ENCODE measurements around the gene MITF. TPM values are rescaled to one million over a fixed set of nuclear protein-coding genes. Genes with fewer than 3 reads are reported as not detected.

MITF gene
- total RNA-seq, 1 donor from 2014 or later, result 2.0 TPM

GRCh38 chr3:69743975-69744906 lies 5.0 kb downstream of the MITF start:
- no peak for DNase-seq (ENCODE audit: low read depth, low spot score)
- H3K27ac Mint-ChIP-seq (ENCODE audit: unreplicated experiment), result no peak overlapping the region
- no peaks in the 10 kb centered on the region for H3K36me3 Mint-ChIP-seq (ENCODE audit: low read depth)
- H3K4me1 Mint-ChIP-seq, result peaks cover 15% of the 10 kb centered on the region
- no peak overlapping the region for H3K4me3 Mint-ChIP-seq
- no peaks in the 10 kb centered on the region for H3K9me3 Mint-ChIP-seq
- peaks cover 45% of the 10 kb centered on the region for H3K27me3 Mint-ChIP-seq (ENCODE audit: low read depth)
- TF ChIP-seq, protein P1, sequence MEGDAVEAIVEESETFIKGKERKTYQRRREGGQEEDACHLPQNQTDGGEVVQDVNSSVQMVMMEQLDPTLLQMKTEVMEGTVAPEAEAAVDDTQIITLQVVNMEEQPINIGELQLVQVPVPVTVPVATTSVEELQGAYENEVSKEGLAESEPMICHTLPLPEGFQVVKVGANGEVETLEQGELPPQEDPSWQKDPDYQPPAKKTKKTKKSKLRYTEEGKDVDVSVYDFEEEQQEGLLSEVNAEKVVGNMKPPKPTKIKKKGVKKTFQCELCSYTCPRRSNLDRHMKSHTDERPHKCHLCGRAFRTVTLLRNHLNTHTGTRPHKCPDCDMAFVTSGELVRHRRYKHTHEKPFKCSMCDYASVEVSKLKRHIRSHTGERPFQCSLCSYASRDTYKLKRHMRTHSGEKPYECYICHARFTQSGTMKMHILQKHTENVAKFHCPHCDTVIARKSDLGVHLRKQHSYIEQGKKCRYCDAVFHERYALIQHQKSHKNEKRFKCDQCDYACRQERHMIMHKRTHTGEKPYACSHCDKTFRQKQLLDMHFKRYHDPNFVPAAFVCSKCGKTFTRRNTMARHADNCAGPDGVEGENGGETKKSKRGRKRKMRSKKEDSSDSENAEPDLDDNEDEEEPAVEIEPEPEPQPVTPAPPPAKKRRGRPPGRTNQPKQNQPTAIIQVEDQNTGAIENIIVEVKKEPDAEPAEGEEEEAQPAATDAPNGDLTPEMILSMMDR (conservative IDR thresholded peaks at IDR 0.05), result no peak

DNA sequence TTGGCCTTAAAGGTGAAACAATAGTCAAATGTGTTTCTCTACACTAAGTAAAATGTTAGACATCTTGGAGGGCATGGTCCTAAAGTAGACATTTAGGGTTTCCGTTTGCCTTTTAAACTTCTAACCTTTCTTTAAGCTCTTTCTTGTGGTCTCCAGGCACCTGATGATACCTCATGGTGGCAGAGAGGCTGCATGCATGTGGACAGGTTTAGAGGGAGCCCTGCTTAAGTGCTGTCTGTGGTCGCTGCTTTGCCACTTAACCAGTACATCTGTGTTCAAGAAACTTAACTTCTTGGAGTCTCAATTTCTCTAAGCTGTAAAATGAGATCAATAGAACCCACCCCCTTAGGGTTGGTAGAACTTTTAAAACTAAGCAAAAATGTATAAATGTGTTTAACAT lies 6.2 kb downstream of the MITF start:
- DNase-seq (ENCODE audit: low read depth, low spot score), result no peak
- Mint-ChIP-seq H3K36me3 (ENCODE audit: low read depth) (no peaks in the 10 kb centered on the region), H3K9me3 (no peaks in the 10 kb centered on the region), H3K4me3 (no peak overlapping the region), H3K27ac (ENCODE audit: unreplicated experiment) (no peak overlapping the region), H3K4me1 (peaks cover 14% of the 10 kb centered on the region), H3K27me3 (ENCODE audit: low read depth) (peaks cover 34% of the 10 kb centered on the region)
- TF ChIP-seq, protein P1 (conservative IDR thresholded peaks at IDR 0.05), result no peak

DNA sequence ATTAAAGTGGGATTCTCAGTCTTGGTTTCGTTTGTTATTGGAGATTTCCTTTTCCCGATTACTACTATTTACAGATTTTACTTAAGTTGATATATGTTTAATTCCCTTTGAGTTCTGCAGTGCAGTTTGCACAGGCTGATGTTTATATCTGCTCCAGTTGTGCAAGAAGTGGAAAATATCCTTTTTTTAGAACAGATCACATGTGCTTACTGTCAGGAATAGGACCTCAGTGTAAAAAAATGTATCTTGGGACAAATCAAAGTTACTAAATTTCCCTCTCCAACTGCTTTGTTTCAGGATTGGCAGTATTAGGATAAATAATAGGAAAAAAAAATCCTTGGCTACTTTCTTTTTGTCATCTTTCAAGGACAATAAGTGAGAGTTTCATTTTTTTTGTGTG lies 6.9 kb downstream of the MITF start:
- no peak for DNase-seq (ENCODE audit: low read depth, low spot score)
- H3K27me3 Mint-ChIP-seq (ENCODE audit: low read depth), result peaks cover 28% of the 10 kb centered on the region
- TF ChIP-seq, protein P1 (conservative IDR thresholded peaks at IDR 0.05), result no peak
- H3K4me3 Mint-ChIP-seq, result no peak overlapping the region
- H3K36me3 Mint-ChIP-seq (ENCODE audit: low read depth), result no peaks in the 10 kb centered on the region
- peaks cover 7% of the 10 kb centered on the region for H3K4me1 Mint-ChIP-seq
- H3K9me3 Mint-ChIP-seq, result no peaks in the 10 kb centered on the region
- no peak overlapping the region for H3K27ac Mint-ChIP-seq (ENCODE audit: unreplicated experiment)

- Mint-ChIP-seq H3K27ac (ENCODE audit: unreplicated experiment) (no peak overlapping the region), H3K4me3 (no peak overlapping the region), H3K27me3 (ENCODE audit: low read depth) (peaks cover 13% of the 10 kb centered on the region), H3K9me3 (peaks cover 6% of the 10 kb centered on the region), H3K36me3 (ENCODE audit: low read depth) (peaks cover 6% of the 10 kb centered on the region), H3K4me1 (peaks cover 8% of the 10 kb centered on the region)
- no peak for DNase-seq (ENCODE audit: low read depth, low spot score)
- TF ChIP-seq, protein P1 (conservative IDR thresholded peaks at IDR 0.05), result no peak
Measured at GRCh38 chr3:69747511-69748258, 8.4 kb downstream of the MITF start.

- H3K27ac Mint-ChIP-seq (ENCODE audit: unreplicated experiment), result no peak overlapping the region
- DNase-seq (ENCODE audit: low read depth, low spot score), result no peak
- peaks cover 6% of the 10 kb centered on the region for H3K9me3 Mint-ChIP-seq
- no peak overlapping the region for H3K4me3 Mint-ChIP-seq
- peaks cover 8% of the 10 kb centered on the region for H3K4me1 Mint-ChIP-seq
- peaks cover 5% of the 10 kb centered on the region for H3K27me3 Mint-ChIP-seq (ENCODE audit: low read depth)
- peaks cover 6% of the 10 kb centered on the region for H3K36me3 Mint-ChIP-seq (ENCODE audit: low read depth)
- TF ChIP-seq, protein P1 (conservative IDR thresholded peaks at IDR 0.05), result no peak
Measured at GRCh38 chr3:69748503-69748902, 9.2 kb downstream of the MITF start.
